SK-N-SH treated with all-trans-retinoic acid at 6 μM for 48 hours (cell line): Measurements from ENCODE around the gene FASTKD2.

Experiments used
- ATAC-seq: fragments of 200-7000 bp; cut with Tn5 transposase; 3 replicates; pipeline ENCODE4 v1.9.1; 2020; ENCODE audit warnings: mild to moderate bottlenecking, moderate library complexity
- ARNTL ChIP-seq: fragments of 450-650 bp; formaldehyde crosslinking; IDR thresholded peaks from 2 replicates; pipeline ENCODE4 v1.5.0; 2020; ENCODE audit warnings: low read depth, mild to moderate bottlenecking, moderate library complexity, borderline replicate concordance
- BACH2 ChIP-seq: fragments of 250-450 bp; sonication (Bioruptor Pico); IDR thresholded peaks from 2 replicates; pipeline ENCODE4 v1.9.0; 2021; ENCODE audit warnings: mild to moderate bottlenecking, borderline replicate concordance
- CSDC2 ChIP-seq: fragments of 250-450 bp; sonication (Bioruptor Pico); IDR thresholded peaks from 2 replicates; pipeline ENCODE4 v1.5.0; 2020; ENCODE audit warnings: mild to moderate bottlenecking, moderate library complexity
- CSRNP3 ChIP-seq: fragments of 250-450 bp; sonication (Bioruptor Pico); IDR thresholded peaks from 2 replicates; pipeline ENCODE4 v1.5.1; 2021; ENCODE audit warnings: mild to moderate bottlenecking, moderate library complexity
- ESRRG ChIP-seq: fragments of 250-450 bp; sonication (Bioruptor Pico); IDR thresholded peaks from 2 replicates; pipeline ENCODE4 v1.6.1; 2021; ENCODE audit warnings: mild to moderate bottlenecking
- ISL1 ChIP-seq: fragments of 250-450 bp; sonication (Bioruptor Pico); IDR thresholded peaks from 2 replicates; pipeline ENCODE4 v2.1.2; 2022; ENCODE audit warnings: mild to moderate bottlenecking, moderate library complexity
- POU6F1 ChIP-seq: fragments of 250-450 bp; sonication (Bioruptor Pico); IDR thresholded peaks from 2 replicates; pipeline ENCODE4 v1.8.0; 2021; ENCODE audit warnings: low read depth, mild to moderate bottlenecking, moderate library complexity, borderline replicate concordance
- PPARA ChIP-seq: fragments of 250-450 bp; sonication (Bioruptor Pico); IDR thresholded peaks from 2 replicates; pipeline ENCODE4 v1.5.0; 2020; ENCODE audit warnings: mild to moderate bottlenecking, borderline replicate concordance
- TCF4 ChIP-seq: fragments of 250-450 bp; sonication (Bioruptor Pico); IDR thresholded peaks from 2 replicates; pipeline ENCODE4 v1.8.0; 2021; ENCODE audit warnings: mild to moderate bottlenecking, moderate library complexity, borderline replicate concordance
- TOX ChIP-seq: fragments of 250-450 bp; sonication (Bioruptor Pico); IDR thresholded peaks from 2 replicates; pipeline ENCODE4 v1.8.0; 2021; ENCODE audit warnings: mild to moderate bottlenecking, moderate library complexity, borderline replicate concordance
- TSHZ2 ChIP-seq: fragments of 250-450 bp; sonication (Bioruptor Pico); IDR thresholded peaks from 2 replicates; pipeline ENCODE4 v1.5.0; 2020; ENCODE audit warnings: mild to moderate bottlenecking, moderate library complexity
- ZC3H10 ChIP-seq: fragments of 250-450 bp; sonication (Bioruptor Pico); IDR thresholded peaks from 2 replicates; pipeline ENCODE4 v1.5.1; 2021; ENCODE audit warnings: mild to moderate bottlenecking, moderate library complexity
- ZFP3 ChIP-seq: fragments of 250-450 bp; sonication (Bioruptor Pico); IDR thresholded peaks from 2 replicates; pipeline ENCODE4 v1.5.0; 2020; ENCODE audit warnings: mild to moderate bottlenecking, moderate library complexity
- ZFP30 ChIP-seq: fragments of 450-650 bp; formaldehyde crosslinking; IDR thresholded peaks from 2 replicates; pipeline ENCODE4 v1.5.0; 2022; ENCODE audit warnings: mild to moderate bottlenecking, moderate library complexity
- ZNF565 ChIP-seq: fragments of 450-650 bp; formaldehyde crosslinking; conservative IDR thresholded peaks from 2 replicates; pipeline ENCODE4 v1.5.0; 2020; ENCODE audit warnings: low read depth, mild to moderate bottlenecking, moderate library complexity
- ZNF70 ChIP-seq: fragments of 450-650 bp; formaldehyde crosslinking; IDR thresholded peaks from 2 replicates; pipeline ENCODE4 v1.5.0; 2020; ENCODE audit warnings: mild to moderate bottlenecking, moderate library complexity
- ZNF8 ChIP-seq: fragments of 450-650 bp; formaldehyde crosslinking; IDR thresholded peaks from 2 replicates; pipeline ENCODE4 v1.5.0; 2020; ENCODE audit warnings: mild to moderate bottlenecking, moderate library complexity
- TF ChIP-seq, protein P1 (sequence below): fragments of 250-450 bp; sonication (Bioruptor Pico); IDR thresholded peaks from 2 replicates; pipeline ENCODE4 v1.8.0; 2020; ENCODE audit warnings: mild to moderate bottlenecking, moderate library complexity, borderline replicate concordance

The FASTKD2 gene

DNA sequence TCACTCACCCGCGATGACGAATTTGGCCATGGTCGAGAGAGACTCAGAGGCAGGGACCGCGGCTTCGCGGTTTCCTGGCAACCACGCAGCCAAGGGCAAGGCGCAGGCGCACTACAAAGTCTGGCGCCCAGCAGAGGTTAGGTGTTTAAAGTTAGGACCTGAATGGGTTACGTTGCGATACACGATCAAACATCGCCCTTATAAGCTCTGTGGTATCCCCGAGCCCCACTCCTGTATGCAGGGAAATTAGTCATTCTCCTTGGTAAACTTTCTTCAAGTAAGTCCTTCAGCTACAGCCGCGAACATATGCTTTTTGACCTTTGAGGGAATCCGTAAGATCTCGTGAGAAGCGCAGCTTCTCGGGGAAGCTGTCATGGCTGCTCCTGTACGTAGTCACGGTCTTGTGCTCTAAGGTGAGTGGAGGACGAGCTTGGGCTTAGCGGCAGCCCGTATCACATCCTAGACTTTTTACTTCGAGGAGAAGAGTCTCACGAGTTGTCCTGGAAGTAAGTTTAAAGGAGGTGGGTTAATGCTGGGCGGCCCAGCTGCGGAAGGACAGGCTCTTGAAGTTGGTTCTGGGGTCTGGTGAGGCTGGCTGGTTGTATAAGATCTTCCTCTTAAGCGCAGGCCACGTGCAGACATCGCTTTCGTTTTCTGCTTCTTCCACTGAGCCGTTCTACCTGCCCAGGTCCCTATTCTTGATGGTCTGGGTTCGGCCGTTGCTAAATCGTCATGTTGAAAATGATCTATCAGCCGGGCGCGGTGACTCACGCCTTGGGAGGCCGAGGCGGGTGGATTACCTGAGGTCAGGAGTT lies at the start of gene FASTKD2, which contains the start of gene MDH1B:
Gene FASTKD2 (plus strand): TSS at position 365 of the 815 bp plus-strand sequence. CDS start 1,088 bp downstream, outside the sequence.
Gene MDH1B (minus strand): TSS at position 87 of the 815 bp plus-strand sequence. CDS start 57 bp downstream, at position 30.
- peak; percentile 96 for ATAC-seq
- no peak for TF ChIP-seq TOX (CRISPR knock-in tag)
- TF ChIP-seq ARNTL (CRISPR knock-in tag), result no peak
- no peak for TF ChIP-seq ZNF8
- no peak for TF ChIP-seq BACH2 (CRISPR knock-in tag)
- no peak for TF ChIP-seq POU6F1

DNA sequence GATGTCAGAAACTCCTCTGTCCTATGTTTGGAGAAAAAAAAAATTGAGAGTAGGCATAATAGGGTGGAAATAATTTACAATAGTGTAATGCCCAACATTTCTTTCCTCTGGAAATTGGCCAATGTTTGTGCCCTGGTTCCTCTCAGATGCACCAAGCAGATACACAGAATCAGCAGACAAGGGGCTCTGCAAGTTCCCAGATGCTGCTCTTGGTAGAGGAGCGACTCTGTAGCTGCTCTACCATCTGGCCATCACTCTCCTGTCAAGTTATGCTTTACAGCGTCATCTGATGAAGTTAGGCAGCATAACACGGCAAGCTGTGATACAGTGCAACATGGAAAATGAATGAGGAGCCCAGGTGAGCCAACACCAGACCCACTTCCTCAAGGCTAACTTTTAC lies 48.8 kb upstream of the FASTKD2 start:
- peak; percentile 35; the same call in 1 of the 3 replicates for ATAC-seq
- peak; percentile 47; the same call in 1 of the 2 replicates for TF ChIP-seq TCF4 (CRISPR knock-in tag)
- peak; percentile 74; the same call in 1 of the 2 replicates for TF ChIP-seq TSHZ2 (CRISPR knock-in tag)
- TF ChIP-seq ZC3H10 (CRISPR knock-in tag), result no peak

- ATAC-seq, result no peak
- no peak for TF ChIP-seq ZNF70 (CRISPR knock-in tag)
- no peak for TF ChIP-seq ISL1
- no peak for TF ChIP-seq TCF4 (CRISPR knock-in tag)
- no peak for TF ChIP-seq ARNTL (CRISPR knock-in tag)
- TF ChIP-seq ZFP3 (CRISPR knock-in tag), result no peak
- no peak for TF ChIP-seq CSDC2 (CRISPR knock-in tag)
- TF ChIP-seq ZNF565 (CRISPR knock-in tag), result no peak
- no peak for TF ChIP-seq ZC3H10 (CRISPR knock-in tag)
- TF ChIP-seq PPARA, result no peak
- TF ChIP-seq TOX (CRISPR knock-in tag), result no peak
- no peak for TF ChIP-seq ZFP30 (CRISPR knock-in tag)
- no peak for TF ChIP-seq POU6F1
- TF ChIP-seq, protein P1, sequence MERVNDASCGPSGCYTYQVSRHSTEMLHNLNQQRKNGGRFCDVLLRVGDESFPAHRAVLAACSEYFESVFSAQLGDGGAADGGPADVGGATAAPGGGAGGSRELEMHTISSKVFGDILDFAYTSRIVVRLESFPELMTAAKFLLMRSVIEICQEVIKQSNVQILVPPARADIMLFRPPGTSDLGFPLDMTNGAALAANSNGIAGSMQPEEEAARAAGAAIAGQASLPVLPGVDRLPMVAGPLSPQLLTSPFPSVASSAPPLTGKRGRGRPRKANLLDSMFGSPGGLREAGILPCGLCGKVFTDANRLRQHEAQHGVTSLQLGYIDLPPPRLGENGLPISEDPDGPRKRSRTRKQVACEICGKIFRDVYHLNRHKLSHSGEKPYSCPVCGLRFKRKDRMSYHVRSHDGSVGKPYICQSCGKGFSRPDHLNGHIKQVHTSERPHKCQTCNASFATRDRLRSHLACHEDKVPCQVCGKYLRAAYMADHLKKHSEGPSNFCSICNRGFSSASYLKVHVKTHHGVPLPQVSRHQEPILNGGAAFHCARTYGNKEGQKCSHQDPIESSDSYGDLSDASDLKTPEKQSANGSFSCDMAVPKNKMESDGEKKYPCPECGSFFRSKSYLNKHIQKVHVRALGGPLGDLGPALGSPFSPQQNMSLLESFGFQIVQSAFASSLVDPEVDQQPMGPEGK (CRISPR knock-in tag), result no peak
Observed at GRCh38 chr2:206718296-206718695, 47.1 kb upstream of the FASTKD2 start, which contains the start of gene DYTN. DYTN (minus strand) TSS chr2:206718396; CDS start chr2:206718279, 117 bp downstream.

GRCh38 chr2:206721256-206721920 lies 44.0 kb upstream of the FASTKD2 start:
- ATAC-seq, result no peak
- TF ChIP-seq ZFP3 (CRISPR knock-in tag) (no peak), ISL1 (no peak), TSHZ2 (CRISPR knock-in tag) (no peak), CSRNP3 (CRISPR knock-in tag) (no peak), ESRRG (CRISPR knock-in tag) (no peak), ZNF565 (CRISPR knock-in tag) (no peak), POU6F1 (no peak), BACH2 (CRISPR knock-in tag) (no peak)
